Astrocyte (in vitro differentiated cells and primary cell): ENCODE results near the gene HMCN2. TPM values are rescaled to one million over a fixed set of nuclear protein-coding genes. Genes with fewer than 3 reads are reported as not detected.

Experiments
- DNase-seq: peaks from one replicate; pipeline ENCODE4 v3.0.0-alpha.2; 2010; ENCODE audit warnings: low read depth
- FAIRE-seq: peaks from 2 replicates; lab custom pipeline; 2011; peaks lifted over from hg19 to GRCh38; lab: Jason Lieb, UNC
- H2AFZ ChIP-seq: 2 replicates; pipeline ENCODE4 v1.6.0; 2012; ENCODE audit warnings: low read depth, low read length, inconsistent platforms
- H3K27ac ChIP-seq: 2 replicates; pipeline ENCODE4 v1.5.1; 2011; ENCODE audit warnings: low read depth, low read length, inconsistent platforms
- H3K27me3 ChIP-seq: 2 replicates; pipeline ENCODE4 v1.6.0; 2011; ENCODE audit warnings: low read length, inconsistent platforms; ENCODE audit not compliant: insufficient read depth
- H3K36me3 ChIP-seq: 2 replicates; pipeline ENCODE4 v1.5.1; 2011; ENCODE audit warnings: low read length, inconsistent platforms; ENCODE audit not compliant: insufficient read depth
- H3K4me1 ChIP-seq: 2 replicates; pipeline ENCODE4 v1.5.1; 2011; ENCODE audit warnings: low read length, inconsistent platforms; ENCODE audit not compliant: insufficient read depth
- H3K4me2 ChIP-seq: 2 replicates; pipeline ENCODE4 v1.6.0; 2012; ENCODE audit warnings: low read length, inconsistent platforms
- H3K4me3 ChIP-seq: 2 replicates; pipeline ENCODE4 v1.5.1; 2011; ENCODE audit warnings: low read depth, mild to moderate bottlenecking, low read length, inconsistent platforms; ENCODE audit not compliant: insufficient read depth
- H3K79me2 ChIP-seq: 2 replicates; pipeline ENCODE4 v1.6.0; 2012; ENCODE audit warnings: mild to moderate bottlenecking, low read length, inconsistent platforms; ENCODE audit not compliant: insufficient read depth
- H3K9ac ChIP-seq: 2 replicates; pipeline ENCODE4 v1.6.0; 2012; ENCODE audit warnings: mild to moderate bottlenecking, low read length, inconsistent platforms
- H3K9me3 ChIP-seq: 2 replicates; pipeline ENCODE4 v1.5.1; 2012; ENCODE audit warnings: low read depth, mild to moderate bottlenecking, low read length, inconsistent platforms; ENCODE audit not compliant: insufficient read depth
- H4K20me1 ChIP-seq: 2 replicates; pipeline ENCODE4 v1.6.0; 2012; ENCODE audit warnings: low read length, inconsistent platforms; ENCODE audit not compliant: insufficient read depth
- H3K27ac Mint-ChIP-seq: one replicate; pipeline ENCODE4 v1.8.0; 2021; ENCODE audit warnings: mild to moderate bottlenecking, mixed read lengths; ENCODE audit not compliant: unreplicated experiment
- H3K27me3 Mint-ChIP-seq: one replicate; pipeline ENCODE4 v1.8.0; 2021; ENCODE audit warnings: low read depth, mixed read lengths; ENCODE audit not compliant: unreplicated experiment
- H3K36me3 Mint-ChIP-seq: one replicate; pipeline ENCODE4 v1.8.0; 2021; ENCODE audit warnings: low read depth, mixed read lengths; ENCODE audit not compliant: unreplicated experiment
- H3K4me1 Mint-ChIP-seq: one replicate; pipeline ENCODE4 v1.8.0; 2021; ENCODE audit warnings: low read depth, mixed read lengths; ENCODE audit not compliant: unreplicated experiment
- H3K4me3 Mint-ChIP-seq: one replicate; pipeline ENCODE4 v1.8.0; 2021; ENCODE audit warnings: mild to moderate bottlenecking, moderate library complexity, mixed read lengths; ENCODE audit not compliant: unreplicated experiment
- H3K9me3 Mint-ChIP-seq: one replicate; pipeline ENCODE4 v1.8.0; 2021; ENCODE audit warnings: mild to moderate bottlenecking, mixed read lengths; ENCODE audit not compliant: unreplicated experiment
- CTCF ChIP-seq: IDR thresholded peaks from 2 replicates; pipeline ENCODE4 v1.5.1; 2011; ENCODE audit warnings: low read depth, mild to moderate bottlenecking, inconsistent platforms, low read length, moderate library complexity; ENCODE audit not compliant: insufficient read depth
- EZH2 ChIP-seq: IDR thresholded peaks from 2 replicates; pipeline ENCODE4 v1.6.1; 2012; ENCODE audit warnings: mild to moderate bottlenecking, low read length, inconsistent platforms; ENCODE audit not compliant: insufficient read depth
- total RNA-seq: library from RNA; stranded (reverse); gene quantifications from 2 replicates; pipeline ENCODE4 v1.2.1, GENCODE V29; 2021

Gene HMCN2
- total RNA-seq, 1 donor from 2014 or later = 1.6 TPM

DNA sequence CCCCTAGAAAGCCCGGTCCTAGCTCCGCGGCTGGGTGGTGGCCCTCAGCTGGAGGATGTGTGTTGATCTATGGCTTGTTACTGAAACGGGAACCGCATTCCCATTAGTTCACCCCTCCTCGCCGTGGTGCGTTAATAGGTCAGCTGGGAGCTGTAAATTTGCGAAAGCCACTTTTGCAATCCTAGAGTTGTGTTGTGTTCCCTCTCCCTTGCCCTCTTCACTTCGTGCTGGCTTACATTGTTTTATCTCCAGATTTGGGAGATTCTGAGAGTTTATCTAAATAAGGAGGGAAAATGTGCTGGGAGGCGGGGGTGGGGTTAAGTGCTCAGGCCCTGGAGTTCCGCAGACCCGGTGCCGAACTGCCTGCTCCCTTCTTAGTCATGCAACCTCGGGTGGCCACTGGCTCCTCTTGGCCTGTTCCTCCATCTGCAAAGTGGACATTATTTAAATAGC is 62.8 kb downstream of the HMCN2 start:
- H3K9me3 Mint-ChIP-seq = no peaks in the 10 kb centered on the region

GRCh38 chr9:130329061-130329460 is 63.5 kb downstream of the HMCN2 start:
- H3K27ac ChIP-seq = no peak overlapping the region
- peaks cover 28% of the 10 kb centered on the region for H3K27me3 Mint-ChIP-seq
- no peak overlapping the region for H3K4me3 Mint-ChIP-seq

More for the DNA sequence above, 62.8 kb downstream of the HMCN2 start:
- DNase-seq (peak; percentile 30), FAIRE-seq (no peak)
- no peak for TF ChIP-seq CTCF
- TF ChIP-seq EZH2 = no peak
- Mint-ChIP-seq H3K4me3 (no peak overlapping the region), H3K4me1 (peaks cover 18% of the 10 kb centered on the region), H3K36me3 (no peaks in the 10 kb centered on the region), H3K27me3 (peaks cover 25% of the 10 kb centered on the region), H3K27ac (peak overlapping the region; percentile 71)
- Histone ChIP-seq H3K9ac (no peak overlapping the region), H2AFZ (no peak overlapping the region), H3K27ac (no peak overlapping the region), H3K27me3 (peaks cover 8% of the 10 kb centered on the region), H3K9me3 (no peaks in the 10 kb centered on the region), H3K4me2 (peak overlapping the region; percentile 65), H3K4me1 (peaks cover 15% of the 10 kb centered on the region), H4K20me1 (no peaks in the 10 kb centered on the region), H3K79me2 (no peaks in the 10 kb centered on the region), H3K36me3 (no peaks in the 10 kb centered on the region), H3K4me3 (no peak overlapping the region)

More at GRCh38 chr9:130329061-130329460, 63.5 kb downstream of the HMCN2 start:
- Mint-ChIP-seq H3K4me1 (peaks cover 18% of the 10 kb centered on the region), H3K9me3 (no peaks in the 10 kb centered on the region), H3K27ac (no peak overlapping the region), H3K36me3 (no peaks in the 10 kb centered on the region)
- H3K9ac ChIP-seq = no peak overlapping the region
- TF ChIP-seq EZH2 (no peak), CTCF (no peak)
- no peak overlapping the region for H3K4me2 ChIP-seq
- H3K4me3 ChIP-seq = no peak overlapping the region
- H3K79me2 ChIP-seq = no peaks in the 10 kb centered on the region
- H3K27me3 ChIP-seq = peaks cover 7% of the 10 kb centered on the region
- H3K4me1 ChIP-seq = peaks cover 15% of the 10 kb centered on the region
- FAIRE-seq (no peak), DNase-seq (no peak)
- H4K20me1 ChIP-seq = no peaks in the 10 kb centered on the region
- no peak overlapping the region for H2AFZ ChIP-seq
- H3K9me3 ChIP-seq = no peaks in the 10 kb centered on the region
- no peaks in the 10 kb centered on the region for H3K36me3 ChIP-seq
